Measurements from ENCODE around the gene SLC15A4. TPM values are rescaled to one million over a fixed set of nuclear protein-coding genes. Genes with fewer than 3 reads are reported as not detected.
"Not testable (repeated sequence)": the region's sequence is repeated elsewhere in the genome, so short reads cannot be mapped to it uniquely, and the experiment has no call there.

The SLC15A4 gene
- total RNA-seq, 1 experiment from 2014 or later, result 29.1 TPM

- Histone ChIP-seq H3K27ac (ENCODE audit: low read length) (no peak overlapping the region), H3K4me1 (ENCODE audit: control insufficient read depth, insufficient read depth, low read length) (no peaks in the 10 kb centered on the region), H3K36me3 (ENCODE audit: control insufficient read depth, insufficient read depth, low read length) (no peaks in the 10 kb centered on the region), H3K27me3 (ENCODE audit: control insufficient read depth, insufficient read depth, low read length) (no peaks in the 10 kb centered on the region; the same call in 1 of the 2 replicates), H3K9me3 (ENCODE audit: control insufficient read depth, insufficient read depth, low read depth, low read length) (no peaks in the 10 kb centered on the region), H3K4me3 (ENCODE audit: low read depth in 2 of 2, low read length in 2 of 2) (no peak overlapping the region)
- ATAC-seq (no peak), DNase-seq (ENCODE audit: low read depth, low spot score) (no peak)
- in situ Hi-C loops (cut with HindIII; ENCODE audit: low pct_unique_long_range_greater_than_20kb, low sequenced_read_pairs) (no loop called here), intact Hi-C loops (cut with micrococcal nuclease; ENCODE audit: unreplicated experiment) (no loop called here)
- CTCF ChIA-PET, result no interaction called here
- no TSS peak for BruUV-seq (replicated peaks)
- TF ChIP-seq, protein P1, sequence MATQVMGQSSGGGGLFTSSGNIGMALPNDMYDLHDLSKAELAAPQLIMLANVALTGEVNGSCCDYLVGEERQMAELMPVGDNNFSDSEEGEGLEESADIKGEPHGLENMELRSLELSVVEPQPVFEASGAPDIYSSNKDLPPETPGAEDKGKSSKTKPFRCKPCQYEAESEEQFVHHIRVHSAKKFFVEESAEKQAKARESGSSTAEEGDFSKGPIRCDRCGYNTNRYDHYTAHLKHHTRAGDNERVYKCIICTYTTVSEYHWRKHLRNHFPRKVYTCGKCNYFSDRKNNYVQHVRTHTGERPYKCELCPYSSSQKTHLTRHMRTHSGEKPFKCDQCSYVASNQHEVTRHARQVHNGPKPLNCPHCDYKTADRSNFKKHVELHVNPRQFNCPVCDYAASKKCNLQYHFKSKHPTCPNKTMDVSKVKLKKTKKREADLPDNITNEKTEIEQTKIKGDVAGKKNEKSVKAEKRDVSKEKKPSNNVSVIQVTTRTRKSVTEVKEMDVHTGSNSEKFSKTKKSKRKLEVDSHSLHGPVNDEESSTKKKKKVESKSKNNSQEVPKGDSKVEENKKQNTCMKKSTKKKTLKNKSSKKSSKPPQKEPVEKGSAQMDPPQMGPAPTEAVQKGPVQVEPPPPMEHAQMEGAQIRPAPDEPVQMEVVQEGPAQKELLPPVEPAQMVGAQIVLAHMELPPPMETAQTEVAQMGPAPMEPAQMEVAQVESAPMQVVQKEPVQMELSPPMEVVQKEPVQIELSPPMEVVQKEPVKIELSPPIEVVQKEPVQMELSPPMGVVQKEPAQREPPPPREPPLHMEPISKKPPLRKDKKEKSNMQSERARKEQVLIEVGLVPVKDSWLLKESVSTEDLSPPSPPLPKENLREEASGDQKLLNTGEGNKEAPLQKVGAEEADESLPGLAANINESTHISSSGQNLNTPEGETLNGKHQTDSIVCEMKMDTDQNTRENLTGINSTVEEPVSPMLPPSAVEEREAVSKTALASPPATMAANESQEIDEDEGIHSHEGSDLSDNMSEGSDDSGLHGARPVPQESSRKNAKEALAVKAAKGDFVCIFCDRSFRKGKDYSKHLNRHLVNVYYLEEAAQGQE (IDR thresholded peaks at IDR 0.05; ENCODE audit: insufficient read depth in 1 of 2, low read depth in 2 of 2, low read length in 1 of 2), result no peak
- TF ChIP-seq SIN3A (IDR thresholded peaks at IDR 0.05; ENCODE audit: borderline replicate concordance, insufficient read depth, low read depth, low read length) (no peak), POLR2AphosphoS5 (IDR thresholded peaks at IDR 0.05; ENCODE audit: low read depth, low read length) (no peak), TCF7L2 (IDR thresholded peaks at IDR 0.05; ENCODE audit: low read depth, low read length) (no peak)
- POLR2A ChIA-PET, result no interaction called here
Measured at GRCh38 chr12:128850400-128850799, 26.6 kb upstream of the SLC15A4 start.

DNA sequence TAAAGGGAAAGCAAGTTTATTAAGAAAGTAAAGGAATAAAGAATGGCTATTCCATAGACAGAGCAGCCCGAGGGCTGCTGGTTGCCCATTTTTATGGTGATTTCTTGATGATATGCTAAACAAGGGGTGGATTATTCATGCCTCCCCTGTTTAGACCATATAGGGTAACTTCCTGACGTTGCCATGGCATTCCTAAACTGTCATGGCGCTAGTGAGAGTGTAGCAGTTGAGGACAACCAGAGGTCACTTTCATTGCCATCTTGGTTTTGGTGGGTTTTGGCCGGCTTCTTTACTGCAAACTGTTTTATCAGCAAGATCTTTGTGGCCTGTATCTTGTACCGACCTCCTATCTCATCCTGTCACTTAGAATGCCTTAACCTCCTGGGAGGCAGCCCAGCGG, 26.0 kb upstream of the SLC15A4 start:
- DNase-seq (ENCODE audit: low read depth, low spot score); in situ Hi-C loops (cut with HindIII; ENCODE audit: low pct_unique_long_range_greater_than_20kb, low sequenced_read_pairs); ATAC-seq; H3K36me3 ChIP-seq (ENCODE audit: control insufficient read depth, insufficient read depth, low read length); H3K27ac ChIP-seq (ENCODE audit: low read length); BruUV-seq (replicated peaks); H3K4me3 ChIP-seq (ENCODE audit: low read depth in 2 of 2, low read length in 2 of 2); H3K4me1 ChIP-seq (ENCODE audit: control insufficient read depth, insufficient read depth, low read length); H3K27me3 ChIP-seq (ENCODE audit: control insufficient read depth, insufficient read depth, low read length); H3K9me3 ChIP-seq (ENCODE audit: control insufficient read depth, insufficient read depth, low read depth, low read length); CTCF ChIA-PET; POLR2A ChIA-PET; intact Hi-C loops (cut with micrococcal nuclease; ENCODE audit: unreplicated experiment): not testable (repeated sequence)

DNA sequence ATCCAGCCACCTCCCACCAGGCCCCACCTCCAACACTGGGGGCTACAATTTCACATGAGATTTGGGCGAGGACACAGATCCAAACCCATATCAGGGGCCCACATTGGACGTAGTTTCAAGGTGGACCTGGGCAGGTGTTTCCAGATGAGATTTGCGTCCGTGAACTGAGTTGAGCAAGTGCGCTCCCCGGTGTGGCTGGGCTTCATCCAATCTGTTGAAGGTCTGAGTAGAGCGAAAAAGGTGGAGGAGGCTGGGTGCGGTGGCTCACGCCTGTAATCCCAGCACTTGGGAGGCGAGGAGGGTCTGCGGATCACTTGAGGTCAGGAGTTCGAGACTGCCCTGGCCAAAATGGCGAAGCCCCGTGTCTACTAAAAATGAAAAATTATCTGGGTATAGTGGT, 24.6 kb upstream of the SLC15A4 start:
- no peak overlapping the region for H3K4me3 ChIP-seq (ENCODE audit: low read depth in 2 of 2, low read length in 2 of 2)
- no peaks in the 10 kb centered on the region for H3K9me3 ChIP-seq (ENCODE audit: control insufficient read depth, insufficient read depth, low read depth, low read length)
- no peaks in the 10 kb centered on the region for H3K36me3 ChIP-seq (ENCODE audit: control insufficient read depth, insufficient read depth, low read length)
- intact Hi-C loops (cut with micrococcal nuclease; ENCODE audit: unreplicated experiment) (no loop called here), in situ Hi-C loops (cut with HindIII; ENCODE audit: low pct_unique_long_range_greater_than_20kb, low sequenced_read_pairs) (no loop called here)
- TF ChIP-seq TCF7L2 (IDR thresholded peaks at IDR 0.05; ENCODE audit: low read depth, low read length), result no peak
- no peak for TF ChIP-seq POLR2AphosphoS5 (IDR thresholded peaks at IDR 0.05; ENCODE audit: low read depth, low read length)
- TF ChIP-seq, protein P1 (IDR thresholded peaks at IDR 0.05; ENCODE audit: insufficient read depth in 1 of 2, low read depth in 2 of 2, low read length in 1 of 2), result no peak
- no peak for TF ChIP-seq SIN3A (IDR thresholded peaks at IDR 0.05; ENCODE audit: borderline replicate concordance, insufficient read depth, low read depth, low read length)
- no peak for TF ChIP-seq CTCF (IDR thresholded peaks at IDR 0.05)
- ATAC-seq, result no peak
- no TSS peak for BruUV-seq (replicated peaks)
- H3K27ac ChIP-seq (ENCODE audit: low read length), result no peak overlapping the region
- H3K4me1 ChIP-seq (ENCODE audit: control insufficient read depth, insufficient read depth, low read length), result no peaks in the 10 kb centered on the region
- ChIA-PET POLR2A (no interaction called here), CTCF (no interaction called here)
- H3K27me3 ChIP-seq (ENCODE audit: control insufficient read depth, insufficient read depth, low read length), result no peaks in the 10 kb centered on the region; the same call in 1 of the 2 replicates
- no peak for DNase-seq (ENCODE audit: low read depth, low spot score)

- H3K36me3 ChIP-seq (ENCODE audit: control insufficient read depth, insufficient read depth, low read length); intact Hi-C loops (cut with micrococcal nuclease; ENCODE audit: unreplicated experiment); BruUV-seq (replicated peaks); DNase-seq (ENCODE audit: low read depth, low spot score); H3K27ac ChIP-seq (ENCODE audit: low read length); H3K9me3 ChIP-seq (ENCODE audit: control insufficient read depth, insufficient read depth, low read depth, low read length); H3K4me1 ChIP-seq (ENCODE audit: control insufficient read depth, insufficient read depth, low read length); H3K27me3 ChIP-seq (ENCODE audit: control insufficient read depth, insufficient read depth, low read length); H3K4me3 ChIP-seq (ENCODE audit: low read depth in 2 of 2, low read length in 2 of 2); ATAC-seq; POLR2A ChIA-PET; CTCF ChIA-PET; in situ Hi-C loops (cut with HindIII; ENCODE audit: low pct_unique_long_range_greater_than_20kb, low sequenced_read_pairs): not testable (repeated sequence)
Measured at GRCh38 chr12:128846671-128847070, 22.9 kb upstream of the SLC15A4 start.

All from Panc1 (cell line).